IPS-20b (cell line): ENCODE data around the gene IFNA10.
"Not testable (repeated sequence)": the region's sequence is repeated elsewhere in the genome, so short reads cannot be mapped to it uniquely, and the experiment has no call there.

Source experiments
- H3K27ac ChIP-seq: one replicate; pipeline ENCODE4 v1.5.1; 2013; ENCODE audit warnings: low read length
- H3K27me3 ChIP-seq: 2 replicates; pipeline ENCODE4 v1.6.1; 2013; ENCODE audit warnings: mild to moderate bottlenecking, low read length, inconsistent platforms; ENCODE audit not compliant: insufficient read depth
- H3K36me3 ChIP-seq: 2 replicates; pipeline ENCODE4 v1.6.1; 2013; ENCODE audit warnings: low read depth, mild to moderate bottlenecking, inconsistent platforms, low read length, moderate library complexity; ENCODE audit not compliant: insufficient read depth
- H3K4me1 ChIP-seq: 2 replicates; pipeline ENCODE4 v1.6.1; 2013; ENCODE audit warnings: mild to moderate bottlenecking, control low read depth, inconsistent platforms, low read length, moderate library complexity; ENCODE audit not compliant: insufficient read depth
- H3K4me3 ChIP-seq: 2 replicates; pipeline ENCODE4 v1.5.1; 2013; ENCODE audit warnings: mild to moderate bottlenecking, low read length, inconsistent platforms
- H3K9ac ChIP-seq: 2 replicates; pipeline ENCODE4 v1.6.1; 2013; ENCODE audit warnings: low read depth, mild to moderate bottlenecking, inconsistent platforms, low read length, moderate library complexity
- H3K9me3 ChIP-seq: 2 replicates; pipeline ENCODE4 v1.6.1; 2013; ENCODE audit warnings: mild to moderate bottlenecking, low read depth, low read length, inconsistent platforms; ENCODE audit not compliant: insufficient read depth

IFNA10 gene

DNA sequence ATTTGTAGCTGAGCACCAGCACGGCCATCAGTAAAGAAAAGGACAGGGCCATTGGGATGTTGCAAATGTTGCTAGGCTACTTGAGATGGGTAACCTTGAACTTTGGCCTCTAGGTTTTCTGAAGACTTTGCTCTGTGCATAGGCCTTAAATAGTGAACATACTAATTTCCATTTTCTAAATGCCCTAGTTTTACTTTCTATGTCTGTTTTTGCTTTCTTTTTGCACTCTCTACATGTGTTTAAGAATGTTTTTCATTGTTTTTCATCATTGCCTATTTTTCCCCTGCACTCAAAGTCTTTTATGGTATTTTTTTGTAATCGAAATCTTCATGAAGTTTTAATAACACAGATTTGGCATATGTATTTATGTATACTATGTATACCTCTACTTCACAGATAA, 21.2 kb upstream of the IFNA10 start, which contains the start of gene IFNA17:
IFNA17 (minus strand) TSS at position 101 of the 400 bp plus-strand sequence; CDS start at position 52, 49 bp downstream.
- no peaks in the 10 kb centered on the region for H3K36me3 ChIP-seq
- no peaks in the 10 kb centered on the region for H3K9me3 ChIP-seq
- H3K9ac ChIP-seq = no peak within 1 kb of the TSS
- H3K4me1 ChIP-seq = no peaks in the 10 kb centered on the region
- no peak within 1 kb of the TSS for H3K27ac ChIP-seq
- no peak within 1 kb of the TSS for H3K4me3 ChIP-seq
- H3K27me3 ChIP-seq = no peaks in the 10 kb centered on the region

- H3K9me3 ChIP-seq, H3K4me1 ChIP-seq, H3K4me3 ChIP-seq, H3K9ac ChIP-seq, H3K27me3 ChIP-seq, H3K27ac ChIP-seq, H3K36me3 ChIP-seq: not testable (repeated sequence)
These were observed 10.3 kb upstream of the IFNA10 start, which contains the start of gene IFNA16 for GRCh38 chr9:21217211-21217610. TSS of gene IFNA16 (minus strand) at chr9:21217311. CDS start at chr9:21217305, 6 bp downstream.

- not testable (repeated sequence) for H3K4me1 ChIP-seq, H3K9ac ChIP-seq, H3K9me3 ChIP-seq, H3K4me3 ChIP-seq, H3K27me3 ChIP-seq, H3K36me3 ChIP-seq, H3K27ac ChIP-seq
These were observed 6.7 kb upstream of the IFNA10 start for GRCh38 chr9:21213411-21214326.

- not testable (repeated sequence) for H3K9ac ChIP-seq, H3K9me3 ChIP-seq, H3K36me3 ChIP-seq, H3K4me1 ChIP-seq, H3K27ac ChIP-seq, H3K4me3 ChIP-seq, H3K27me3 ChIP-seq
These were observed 5.2 kb upstream of the IFNA10 start for GRCh38 chr9:21212160-21212559.

GRCh38 chr9:21210782-21211181, 3.8 kb upstream of the IFNA10 start:
- not testable (repeated sequence) for H3K4me3 ChIP-seq, H3K36me3 ChIP-seq, H3K4me1 ChIP-seq, H3K9ac ChIP-seq, H3K27ac ChIP-seq, H3K27me3 ChIP-seq, H3K9me3 ChIP-seq

GRCh38 chr9:21210311-21210710, 3.4 kb upstream of the IFNA10 start:
- no peaks in the 10 kb centered on the region for H3K36me3 ChIP-seq
- H3K27me3 ChIP-seq = no peaks in the 10 kb centered on the region
- H3K4me1 ChIP-seq = no peaks in the 10 kb centered on the region
- H3K27ac ChIP-seq = no peak overlapping the region
- H3K9ac ChIP-seq = no peak overlapping the region
- H3K4me3 ChIP-seq = no peak overlapping the region
- H3K9me3 ChIP-seq = no peaks in the 10 kb centered on the region

DNA sequence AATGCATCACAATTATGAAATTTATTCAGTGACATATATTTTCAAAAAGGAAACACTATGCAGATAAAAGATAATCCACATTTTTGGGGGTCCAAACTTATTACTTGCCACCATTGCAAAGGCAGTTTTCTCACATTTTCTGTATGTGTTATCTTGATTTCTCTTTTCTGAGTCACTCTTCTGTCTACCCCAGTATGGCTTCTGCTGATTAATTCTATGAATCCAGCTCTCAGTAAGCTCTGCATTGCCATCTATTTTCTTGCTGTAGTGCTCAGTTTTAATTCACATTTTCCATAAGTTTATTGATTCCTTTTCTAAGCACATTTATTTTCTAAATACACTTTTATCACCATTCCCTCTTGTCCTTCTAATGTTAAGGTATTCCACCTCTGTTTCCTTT, 1.7 kb downstream of the IFNA10 start:
- Histone ChIP-seq H3K4me3 (no peak overlapping the region), H3K27ac (no peak overlapping the region), H3K36me3 (no peaks in the 10 kb centered on the region), H3K4me1 (no peaks in the 10 kb centered on the region), H3K9ac (no peak overlapping the region), H3K9me3 (no peaks in the 10 kb centered on the region), H3K27me3 (no peaks in the 10 kb centered on the region)

DNA sequence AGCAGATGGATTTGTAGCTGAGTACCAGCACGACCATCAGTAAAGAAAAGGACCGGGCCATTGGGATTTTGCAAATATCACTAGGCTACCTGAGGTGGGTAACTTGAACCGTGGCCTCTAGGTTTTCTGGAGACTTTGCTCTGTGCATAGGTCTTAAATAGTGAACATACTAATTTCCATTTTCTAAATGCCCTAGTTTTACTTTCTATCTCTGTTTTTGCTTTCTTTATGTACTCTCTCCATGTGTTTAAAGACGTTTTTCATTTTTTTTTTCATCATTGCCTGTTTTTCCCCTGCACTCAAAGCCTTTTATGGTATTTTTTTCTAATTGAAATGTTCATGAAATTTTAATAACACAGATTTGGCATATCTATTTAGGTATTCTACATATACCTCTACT, 4.8 kb downstream of the IFNA10 start, which contains the start of gene IFNA7:
IFNA7 (minus strand) TSS at position 101 of the 400 bp plus-strand sequence; CDS start at position 61, 40 bp downstream.
- not testable (repeated sequence) for H3K4me3 ChIP-seq, H3K9ac ChIP-seq, H3K27ac ChIP-seq, H3K9me3 ChIP-seq, H3K27me3 ChIP-seq, H3K4me1 ChIP-seq, H3K36me3 ChIP-seq

- H3K9ac ChIP-seq, H3K4me3 ChIP-seq, H3K9me3 ChIP-seq, H3K4me1 ChIP-seq, H3K27me3 ChIP-seq, H3K36me3 ChIP-seq, H3K27ac ChIP-seq: not testable (repeated sequence)
These were observed 11.8 kb downstream of the IFNA10 start for GRCh38 chr9:21194867-21195776.

DNA sequence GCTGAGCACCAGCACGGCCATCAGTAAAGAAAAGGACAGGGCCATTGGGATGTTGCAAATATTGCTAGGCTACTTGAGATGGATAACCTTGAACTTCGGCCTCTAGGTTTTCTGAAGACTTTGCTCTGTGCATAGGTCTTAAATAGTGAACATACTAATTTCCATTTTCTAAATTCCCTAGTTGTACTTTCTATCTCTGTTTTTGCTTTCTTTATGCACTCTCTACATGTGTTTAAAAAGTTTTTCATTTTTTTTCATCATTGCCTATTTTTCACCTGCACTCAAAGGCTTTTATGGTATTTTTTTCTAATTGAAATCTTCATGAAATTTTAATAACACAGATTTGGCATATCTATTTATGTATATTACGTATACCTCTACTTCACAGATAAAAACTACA, 19.5 kb downstream of the IFNA10 start, which contains the start of gene IFNA4:
IFNA4 (minus strand) TSS at position 101 of the 400 bp plus-strand sequence; CDS start at position 45, 56 bp downstream.
- H3K9ac ChIP-seq, H3K4me1 ChIP-seq, H3K27me3 ChIP-seq, H3K27ac ChIP-seq, H3K4me3 ChIP-seq, H3K9me3 ChIP-seq, H3K36me3 ChIP-seq: not testable (repeated sequence)

DNA sequence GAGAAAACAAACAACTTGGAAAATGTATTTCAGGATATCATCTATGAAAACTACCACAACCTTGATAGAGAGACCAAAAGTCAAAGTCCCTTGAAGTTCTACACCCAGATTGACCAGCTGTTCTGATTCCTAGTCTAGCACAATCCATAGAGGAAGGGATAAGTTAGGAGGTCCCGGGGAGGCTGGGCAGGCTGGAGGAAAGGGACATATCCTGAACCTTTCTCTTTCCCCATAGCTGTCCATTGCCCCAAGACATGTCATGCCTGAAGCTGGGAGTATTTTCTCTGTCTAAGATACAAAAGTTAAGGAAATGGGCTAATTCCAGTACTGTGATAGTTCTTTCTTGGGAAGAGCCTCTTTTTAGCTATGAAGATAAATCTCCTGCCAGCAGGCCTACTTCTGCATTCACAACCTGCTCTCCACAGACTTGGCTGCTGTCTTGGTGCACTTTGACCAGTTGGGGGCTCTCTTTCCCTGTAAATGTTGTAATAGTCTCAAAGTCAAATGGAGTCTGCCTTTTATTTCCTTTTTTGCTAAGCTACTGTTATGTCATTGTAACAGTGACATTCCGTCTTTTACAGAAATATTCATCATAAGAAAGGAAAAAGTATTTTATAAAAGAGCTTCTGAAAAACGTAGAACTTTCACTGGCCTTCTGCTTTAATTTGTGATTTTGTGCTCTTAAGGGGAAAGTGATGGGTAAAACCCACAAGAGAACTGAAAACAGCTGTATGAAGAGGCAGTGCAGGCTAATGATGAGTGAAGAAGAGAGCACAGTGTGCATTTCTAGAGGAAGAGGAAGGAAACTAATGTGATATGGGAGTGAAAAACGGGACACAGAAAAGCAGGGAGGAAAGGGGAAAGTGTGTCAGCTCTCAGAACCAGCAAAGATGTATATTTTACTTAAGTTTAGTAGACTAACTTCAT, 23.9 kb downstream of the IFNA10 start:
- H3K4me1 ChIP-seq, H3K9ac ChIP-seq, H3K36me3 ChIP-seq, H3K9me3 ChIP-seq, H3K27ac ChIP-seq, H3K4me3 ChIP-seq, H3K27me3 ChIP-seq: not testable (repeated sequence)
